Fibroblast of skin of scalp (primary cell): ENCODE data around the gene PMPCA.
"Not testable (repeated sequence)": the region's sequence is repeated elsewhere in the genome, so short reads cannot be mapped to it uniquely, and the experiment has no call there.

Experiments used
- DNase-seq: peaks from one replicate; pipeline ENCODE4 v3.0.0-alpha.2; 2013

The PMPCA gene

DNA sequence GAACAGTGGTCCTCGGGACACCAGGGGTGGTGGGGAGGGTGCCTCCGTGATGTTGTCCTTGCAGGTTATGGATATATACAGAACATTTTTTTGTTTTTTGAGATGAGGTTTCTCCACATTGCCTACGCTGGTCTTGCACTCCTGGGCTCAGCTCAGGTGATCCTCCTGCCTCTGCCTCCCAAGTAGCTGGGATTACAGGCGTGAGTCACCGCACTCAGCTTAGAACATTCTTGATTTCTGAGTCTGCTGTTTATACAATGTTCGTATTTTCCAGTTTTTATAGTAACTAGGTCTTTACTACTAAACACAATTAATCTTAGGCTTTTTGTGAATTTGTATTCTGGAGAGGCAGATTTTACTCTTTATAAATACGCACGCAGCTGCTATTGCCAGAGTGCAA lies 6.0 kb downstream of the PMPCA start:
- no peak for DNase-seq

DNA sequence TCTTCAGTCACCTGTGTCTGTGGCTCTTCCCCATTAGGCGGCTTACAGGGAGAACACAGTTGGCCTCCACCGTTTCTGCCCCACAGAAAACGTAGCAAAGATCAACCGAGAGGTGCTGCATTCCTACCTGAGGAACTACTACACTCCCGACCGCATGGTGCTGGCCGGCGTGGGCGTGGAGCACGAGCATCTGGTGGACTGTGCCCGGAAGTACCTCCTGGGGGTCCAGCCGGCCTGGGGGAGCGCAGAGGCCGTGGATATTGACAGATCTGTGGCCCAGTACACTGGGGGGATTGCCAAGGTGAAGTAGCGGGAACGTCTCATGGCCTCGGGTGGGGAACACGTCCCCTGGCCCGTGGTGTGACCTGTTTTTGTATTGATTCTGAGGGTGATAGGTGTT lies 6.5 kb downstream of the PMPCA start:
- no peak for DNase-seq

DNA sequence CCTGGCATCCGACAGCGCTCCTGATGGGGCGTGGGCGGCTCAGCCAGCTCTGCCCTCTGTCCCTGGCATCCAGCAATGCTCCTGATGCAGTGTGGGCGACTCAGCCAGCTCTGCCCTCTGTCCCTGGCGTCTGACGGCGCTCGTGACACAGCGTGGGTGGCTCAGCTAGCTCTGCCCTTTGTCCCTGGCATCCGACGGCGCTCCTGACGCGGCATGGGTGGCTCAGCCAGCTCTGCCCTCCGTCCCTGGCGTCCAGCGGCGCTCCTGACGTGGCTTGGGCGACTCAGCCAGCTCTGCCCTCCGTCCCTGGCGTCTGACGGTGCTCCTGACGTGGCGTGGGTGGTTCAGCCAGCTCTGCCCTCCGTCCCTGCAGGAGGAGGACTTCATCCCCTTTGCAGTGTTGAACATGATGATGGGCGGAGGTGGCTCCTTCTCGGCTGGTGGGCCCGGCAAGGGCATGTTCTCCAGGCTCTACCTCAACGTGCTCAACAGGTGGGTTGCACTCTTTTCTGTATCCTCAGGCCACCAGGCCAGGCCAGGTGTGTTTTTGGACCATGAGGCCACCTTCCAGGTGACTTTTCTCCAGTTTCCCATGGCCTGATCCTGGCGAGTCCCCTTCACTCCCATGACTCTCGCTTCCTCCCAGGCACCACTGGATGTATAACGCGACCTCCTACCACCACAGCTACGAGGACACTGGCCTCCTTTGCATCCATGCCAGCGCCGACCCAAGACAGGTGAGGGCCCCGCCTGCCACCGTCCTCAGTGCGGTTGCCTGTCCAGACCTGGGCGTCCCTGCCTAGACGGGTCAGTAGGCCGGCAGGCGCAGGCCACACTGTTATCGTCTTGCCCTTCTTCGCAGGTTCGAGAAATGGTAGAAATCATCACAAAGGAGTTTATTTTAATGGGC lies 8.0 kb downstream of the PMPCA start:
- no peak for DNase-seq

DNA sequence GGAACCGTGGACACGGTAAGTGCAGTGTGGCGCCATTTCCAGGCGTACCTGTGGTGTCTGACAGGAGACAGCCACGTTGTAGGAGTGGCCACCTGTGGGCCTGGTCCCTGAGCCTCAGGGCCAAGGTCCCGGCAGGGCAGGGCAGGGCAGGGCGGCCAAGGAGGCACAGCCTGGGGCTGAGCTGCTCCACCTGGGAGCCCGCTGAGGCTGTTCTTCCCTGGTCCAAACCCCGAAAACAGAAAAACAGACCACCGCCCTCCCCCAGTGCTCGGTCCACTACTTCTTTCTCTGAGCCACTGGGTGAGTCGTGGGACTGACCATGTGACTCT lies 8.6 kb downstream of the PMPCA start:
- no peak for DNase-seq

DNA sequence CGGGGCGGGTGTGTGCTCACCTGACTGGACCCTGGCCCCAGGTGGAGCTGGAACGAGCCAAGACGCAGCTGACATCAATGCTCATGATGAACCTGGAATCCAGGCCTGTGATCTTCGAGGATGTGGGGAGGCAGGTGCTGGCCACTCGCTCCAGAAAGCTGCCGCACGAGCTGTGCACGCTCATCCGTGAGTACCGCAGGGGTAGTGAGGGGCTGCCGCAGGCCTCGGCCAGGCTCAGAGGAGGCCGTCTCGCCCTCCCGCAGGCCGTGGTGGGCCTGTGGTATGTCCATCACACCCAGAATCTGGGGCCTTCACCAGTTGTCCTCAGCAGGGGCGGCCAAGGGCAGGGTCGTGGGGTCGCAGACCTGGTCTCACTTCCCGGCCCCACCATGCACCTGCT lies 11.3 kb downstream of the PMPCA start:
- no peak for DNase-seq

DNA sequence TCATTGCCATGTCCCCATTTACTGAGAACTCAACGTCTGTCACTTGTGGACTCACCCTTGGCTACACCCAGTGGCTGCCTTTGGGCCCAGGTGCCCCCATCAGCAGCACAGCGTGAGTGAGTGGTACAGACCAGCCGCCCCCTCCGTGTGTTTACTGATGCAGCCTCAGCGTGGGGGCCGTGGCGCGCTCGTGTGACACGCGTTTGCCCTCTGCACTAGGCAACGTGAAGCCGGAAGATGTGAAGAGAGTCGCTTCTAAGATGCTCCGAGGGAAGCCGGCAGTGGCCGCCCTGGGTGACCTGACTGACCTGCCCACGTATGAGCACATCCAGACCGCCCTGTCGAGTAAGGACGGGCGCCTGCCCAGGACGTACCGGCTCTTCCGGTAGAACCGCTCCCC lies 12.4 kb downstream of the PMPCA start:
- DNase-seq = no peak

DNA sequence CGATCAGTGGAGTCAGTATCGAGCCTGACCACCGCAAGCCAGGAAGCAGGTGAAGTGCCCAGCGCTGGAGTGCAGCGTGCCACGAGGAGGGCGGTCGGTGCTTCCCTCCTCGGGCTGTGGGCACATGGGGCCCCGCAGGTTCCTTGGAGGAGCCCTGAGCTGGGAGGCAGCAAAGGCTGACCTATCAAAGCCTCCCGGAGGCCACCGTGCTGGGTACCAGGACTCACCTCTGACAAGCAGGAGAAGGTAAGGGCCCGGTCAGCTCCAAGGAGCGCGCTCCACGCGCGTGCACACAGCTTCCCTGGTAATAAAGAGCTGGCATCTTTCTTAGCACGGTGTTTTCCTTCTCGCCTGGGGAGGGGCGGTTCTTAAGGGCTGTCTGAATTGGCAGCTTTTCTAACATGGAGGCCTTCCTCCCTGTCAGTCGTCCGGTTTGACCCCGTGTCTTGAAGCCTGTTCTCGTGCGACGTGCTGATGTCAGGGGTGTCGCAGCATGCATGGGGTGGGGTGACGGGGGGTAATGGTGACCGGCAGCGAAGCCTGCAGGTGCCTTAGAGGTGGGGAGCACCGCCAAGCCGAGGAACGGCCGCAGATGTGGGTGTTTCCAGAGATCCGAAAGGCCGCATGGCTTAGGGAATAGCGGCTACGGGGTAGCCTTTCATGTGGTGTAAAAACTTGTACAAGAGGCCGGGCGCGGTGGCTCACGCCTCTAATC lies 13.1 kb downstream of the PMPCA start:
- no peak for DNase-seq

DNA sequence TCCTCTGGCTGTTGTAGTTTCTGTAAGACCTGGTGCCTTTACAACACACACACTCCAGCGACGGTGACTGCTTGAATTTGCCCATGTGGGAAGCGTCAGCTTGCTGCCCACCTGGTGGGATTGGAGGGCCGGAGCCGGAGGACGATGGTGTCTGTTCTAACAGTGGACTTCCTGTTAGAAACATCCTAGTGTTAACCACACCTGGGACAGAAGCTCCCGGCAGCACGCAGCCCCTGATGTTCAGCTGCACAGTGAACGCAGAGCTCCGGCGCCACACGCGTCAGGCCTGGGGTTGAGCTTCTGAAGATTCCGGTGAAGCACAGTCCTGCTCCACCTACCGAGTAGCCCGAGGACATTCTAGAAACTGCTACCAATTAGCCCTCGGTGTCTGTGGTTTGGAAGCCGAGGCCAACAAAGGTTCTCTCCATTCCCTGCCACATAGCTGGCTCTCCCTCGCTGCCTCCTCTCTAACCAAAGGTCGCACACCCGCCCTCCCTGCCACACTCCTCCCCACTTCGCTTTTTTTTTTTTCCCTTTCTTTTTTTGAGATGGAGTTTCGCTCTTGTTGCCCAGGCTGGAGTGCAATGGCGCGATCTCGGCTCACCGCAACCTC lies 14.4 kb downstream of the PMPCA start:
- no peak for DNase-seq

DNA sequence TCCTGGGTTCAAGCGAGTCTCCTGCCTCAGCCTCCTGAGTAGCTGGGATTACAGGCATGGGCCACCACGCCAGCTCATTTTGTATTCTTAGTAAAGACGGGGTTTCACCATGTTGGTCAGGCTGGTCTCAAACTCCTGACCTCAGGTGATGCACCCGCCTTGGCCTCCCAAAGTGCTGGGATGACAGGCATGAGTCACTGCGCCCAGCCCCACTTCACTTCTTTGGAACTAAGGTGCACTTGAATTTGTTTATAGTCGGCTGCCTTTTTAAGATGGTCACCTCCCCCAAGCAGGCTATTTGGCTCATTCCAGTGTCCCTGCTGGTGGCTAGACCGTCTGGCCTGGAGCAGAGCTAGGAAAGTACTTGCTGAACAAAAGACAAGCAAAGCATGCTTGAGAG lies 14.9 kb downstream of the PMPCA start:
- DNase-seq = not testable (repeated sequence)

DNA sequence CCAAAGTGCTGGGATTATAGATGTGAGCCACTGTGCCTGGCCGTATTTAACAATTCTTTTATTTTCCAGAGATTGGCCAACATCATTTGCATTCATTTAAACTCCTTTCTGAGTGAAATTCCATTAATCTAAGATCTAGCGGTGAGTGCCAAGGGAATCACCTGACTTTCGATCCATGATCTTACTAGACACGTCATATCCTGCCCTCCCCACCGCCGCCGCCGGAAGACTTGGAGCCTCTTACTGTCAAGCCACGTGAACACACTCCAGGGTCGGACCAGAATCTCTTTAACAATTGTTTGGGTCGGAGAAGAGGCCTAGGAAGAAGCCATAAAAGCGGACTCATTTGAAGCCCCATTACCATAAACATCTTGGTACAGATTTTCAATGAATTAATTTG lies 16.3 kb downstream of the PMPCA start:
- DNase-seq = no peak

DNA sequence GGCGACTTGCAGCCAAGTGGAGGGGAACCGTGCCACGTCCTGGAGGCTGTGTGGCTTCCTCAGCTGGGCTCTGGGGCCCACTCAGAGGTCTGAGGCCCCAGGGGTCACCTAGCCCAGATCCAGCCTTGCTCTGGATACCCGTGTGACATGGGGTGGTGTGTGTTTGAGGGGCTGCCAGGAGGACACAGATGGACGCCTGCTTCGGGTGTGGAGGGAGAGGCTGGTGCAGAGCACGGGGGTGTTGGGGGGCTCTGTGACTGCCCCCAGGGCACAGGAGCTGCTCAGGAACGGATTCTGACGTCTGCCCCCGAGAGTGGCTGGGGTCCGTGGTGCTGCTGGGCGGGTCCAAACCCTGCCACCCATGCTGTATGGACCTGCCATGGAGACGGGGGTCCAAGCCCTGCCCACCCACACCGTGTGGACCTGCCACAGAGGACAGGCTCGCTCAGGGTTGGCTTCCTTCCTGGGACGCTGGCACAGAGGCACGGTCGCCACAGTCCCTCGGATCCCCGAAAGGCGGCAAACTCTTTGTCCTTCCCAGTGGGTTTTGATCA lies 18.7 kb downstream of the PMPCA start:
- no peak for DNase-seq

DNA sequence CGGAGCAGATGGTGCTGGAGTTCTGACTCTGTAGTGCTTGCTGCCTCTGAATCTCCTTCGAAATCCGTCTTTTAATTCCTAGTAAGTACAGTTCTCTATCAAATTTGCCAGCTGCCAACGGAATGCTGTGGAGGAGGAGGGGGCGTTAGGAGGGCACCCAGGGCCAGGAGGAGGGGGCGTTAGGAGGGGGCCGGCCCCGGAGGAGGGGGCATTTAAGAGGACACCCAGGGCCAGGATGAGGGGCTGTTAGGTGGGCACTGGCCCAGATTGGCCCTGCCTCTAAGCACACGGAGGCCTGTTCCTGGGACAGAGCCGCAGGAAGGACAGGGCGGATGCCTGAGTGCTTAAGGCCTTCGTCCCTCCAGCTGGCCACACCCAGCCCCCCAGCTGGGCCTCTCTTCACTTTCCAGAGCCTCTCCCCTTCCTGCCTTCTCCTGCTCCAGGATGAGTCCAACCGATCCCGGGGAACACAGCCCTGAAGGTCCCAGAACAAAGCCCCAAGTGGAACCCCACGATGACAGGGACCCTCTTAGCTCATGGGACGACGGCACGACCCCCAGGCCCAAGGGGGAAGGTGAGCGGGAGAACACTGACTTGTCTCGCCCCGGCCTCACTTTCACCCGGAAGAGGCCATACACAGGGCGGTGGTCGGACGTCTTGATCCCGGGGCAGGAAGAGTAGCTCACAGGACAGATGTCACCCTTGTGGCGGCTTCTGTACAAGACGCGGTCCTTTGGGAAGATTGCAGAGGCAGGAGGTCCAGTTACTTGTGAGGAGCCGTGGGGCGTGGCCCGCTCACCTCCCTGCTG lies 19.4 kb downstream of the PMPCA start:
- DNase-seq = no peak

DNA sequence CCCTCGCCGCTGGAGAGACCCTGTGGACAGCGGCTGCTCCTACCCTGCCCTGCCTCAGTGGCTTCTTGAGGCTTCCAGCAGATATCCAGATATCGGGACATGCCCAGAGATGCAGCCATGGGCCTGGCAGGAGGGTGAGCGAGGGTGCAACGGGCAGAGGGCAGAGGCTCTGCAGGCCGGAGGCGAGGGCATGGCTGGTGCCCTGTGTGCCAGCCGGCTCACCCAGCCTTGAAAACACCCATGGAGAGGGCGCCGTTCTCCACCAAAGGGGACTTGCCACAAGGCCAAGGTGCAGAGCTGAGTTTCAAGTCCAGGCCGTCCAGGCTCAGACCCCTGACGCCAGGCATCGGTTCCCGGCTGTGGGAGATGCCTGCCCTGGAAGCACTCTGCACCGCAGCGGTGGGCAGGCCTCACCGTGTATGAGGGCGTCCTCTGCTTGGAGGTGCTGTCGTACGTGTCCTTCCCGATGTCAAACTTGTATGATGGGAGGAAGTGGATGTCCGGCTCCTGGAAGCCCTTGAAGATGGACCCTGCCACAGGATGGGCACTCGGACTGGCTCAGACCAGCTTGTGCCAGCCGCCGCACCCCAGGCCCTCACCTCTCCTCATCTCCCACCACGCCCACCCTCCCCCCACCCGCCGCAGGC lies 20.3 kb downstream of the PMPCA start:
- DNase-seq = no peak

DNA sequence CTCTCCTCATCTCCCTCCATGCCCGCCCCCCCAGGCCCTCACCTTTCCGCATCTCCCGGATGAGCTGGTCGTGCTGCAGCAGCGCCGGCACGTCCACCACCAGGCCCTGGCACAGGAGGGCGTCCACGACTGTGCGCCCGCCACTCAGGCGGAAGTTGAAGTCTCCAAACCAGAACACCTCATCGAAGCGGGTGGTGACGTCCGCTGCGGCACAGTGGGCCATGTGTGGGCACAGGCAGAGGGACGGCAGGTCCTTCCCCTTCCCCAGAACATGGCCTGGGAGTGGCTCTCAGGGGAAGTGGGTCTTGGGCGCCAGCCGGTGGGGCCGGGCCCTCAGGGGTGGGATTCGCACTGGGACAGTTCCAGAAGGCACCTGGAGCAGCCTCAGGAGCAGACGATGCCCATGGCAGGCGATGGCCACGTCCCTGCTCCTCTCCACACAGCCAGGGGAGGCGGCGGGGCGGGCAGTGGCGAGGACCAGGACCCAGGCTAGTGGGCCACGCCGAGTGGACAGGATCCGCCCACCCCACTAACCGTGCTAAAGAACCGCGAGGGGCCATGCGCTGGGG lies 21.4 kb downstream of the PMPCA start:
- no peak for DNase-seq

DNA sequence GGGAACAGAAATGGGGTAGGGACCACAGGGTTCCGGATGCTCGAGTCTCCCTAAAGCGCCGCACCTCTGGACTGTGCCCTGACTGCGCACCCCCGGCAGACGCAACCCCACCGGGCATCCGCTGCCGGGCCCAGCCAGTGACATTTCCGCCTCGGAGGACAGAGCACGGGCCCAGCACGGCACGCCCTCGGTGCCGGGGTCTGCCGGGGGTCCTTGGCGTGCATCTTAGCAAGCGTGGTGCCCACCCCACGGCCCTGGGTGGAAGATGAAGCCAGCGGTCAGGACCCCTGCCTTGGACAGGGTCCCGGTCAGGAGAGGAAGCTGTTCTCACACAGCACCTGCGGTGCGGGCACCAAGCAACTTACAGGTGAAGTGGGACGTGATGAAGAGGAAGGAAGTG lies 22.1 kb downstream of the PMPCA start:
- DNase-seq = no peak

DNA sequence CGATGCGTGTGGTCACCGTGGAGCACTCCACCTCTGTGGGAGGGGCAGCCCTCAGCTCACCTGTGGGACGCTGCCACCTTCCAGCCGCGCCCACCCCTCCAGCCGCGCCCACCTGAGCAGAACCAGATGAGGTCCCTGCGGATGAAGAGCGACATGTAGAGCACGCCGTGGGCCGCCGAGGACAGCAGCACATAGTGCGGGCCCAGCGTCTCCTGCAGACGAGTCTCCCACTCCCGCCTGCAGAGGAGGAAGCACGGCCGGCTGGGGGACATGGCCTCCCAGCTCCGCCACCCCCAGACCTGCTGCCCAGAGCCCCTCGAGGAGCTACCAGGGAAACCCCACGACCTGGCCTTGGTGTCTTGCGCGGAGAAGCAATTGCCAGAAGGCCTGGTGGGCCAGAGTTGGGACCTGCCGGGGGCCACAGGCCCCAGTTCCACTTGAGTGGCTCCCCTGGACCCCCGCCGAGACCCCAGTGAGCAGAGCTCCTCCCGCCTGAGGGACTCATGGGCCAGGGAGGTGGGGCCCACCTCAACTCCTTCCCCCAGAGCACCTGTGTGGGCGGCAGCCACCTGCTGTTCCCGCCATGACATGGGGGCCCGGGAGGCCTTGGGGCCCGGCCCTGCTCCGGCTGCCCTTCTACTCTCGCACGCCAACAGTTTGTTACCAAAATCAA lies 22.7 kb downstream of the PMPCA start:
- no peak for DNase-seq

DNA sequence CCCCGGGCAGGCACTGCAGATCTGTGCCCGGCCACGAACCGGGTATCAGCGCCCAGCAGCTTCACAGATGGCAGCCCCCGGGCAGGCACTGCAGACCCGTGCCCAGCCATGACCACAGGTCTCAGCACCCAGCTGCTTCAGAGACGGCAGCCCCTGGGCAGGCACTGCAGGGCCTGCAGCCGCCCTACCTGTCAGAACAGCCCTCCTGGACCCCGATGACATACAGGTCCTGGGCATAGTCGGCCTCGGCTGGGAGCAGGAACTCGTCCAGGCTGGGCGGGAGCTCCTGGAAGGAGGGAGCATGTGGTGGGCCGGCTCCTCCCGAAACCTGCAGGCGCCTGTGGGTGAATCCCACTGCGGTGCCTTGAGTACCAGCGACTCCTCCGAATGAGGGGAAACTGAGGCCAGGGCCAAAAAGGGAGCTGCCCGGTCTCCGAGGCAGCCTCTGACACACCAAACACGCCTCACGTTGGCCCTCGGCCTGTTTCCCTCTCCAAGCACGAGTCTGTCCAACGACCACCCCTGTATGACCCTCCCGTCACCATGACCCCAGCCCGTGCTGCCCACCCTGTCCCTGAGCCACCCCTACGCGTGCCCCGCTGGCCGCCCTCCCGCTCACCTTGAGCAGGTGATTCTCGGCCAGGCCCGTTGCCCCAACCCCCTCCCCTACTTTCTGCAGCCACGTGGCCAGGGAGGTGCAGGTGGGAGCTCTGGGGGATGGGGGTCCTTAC lies 23.6 kb downstream of the PMPCA start:
- no peak for DNase-seq

DNA sequence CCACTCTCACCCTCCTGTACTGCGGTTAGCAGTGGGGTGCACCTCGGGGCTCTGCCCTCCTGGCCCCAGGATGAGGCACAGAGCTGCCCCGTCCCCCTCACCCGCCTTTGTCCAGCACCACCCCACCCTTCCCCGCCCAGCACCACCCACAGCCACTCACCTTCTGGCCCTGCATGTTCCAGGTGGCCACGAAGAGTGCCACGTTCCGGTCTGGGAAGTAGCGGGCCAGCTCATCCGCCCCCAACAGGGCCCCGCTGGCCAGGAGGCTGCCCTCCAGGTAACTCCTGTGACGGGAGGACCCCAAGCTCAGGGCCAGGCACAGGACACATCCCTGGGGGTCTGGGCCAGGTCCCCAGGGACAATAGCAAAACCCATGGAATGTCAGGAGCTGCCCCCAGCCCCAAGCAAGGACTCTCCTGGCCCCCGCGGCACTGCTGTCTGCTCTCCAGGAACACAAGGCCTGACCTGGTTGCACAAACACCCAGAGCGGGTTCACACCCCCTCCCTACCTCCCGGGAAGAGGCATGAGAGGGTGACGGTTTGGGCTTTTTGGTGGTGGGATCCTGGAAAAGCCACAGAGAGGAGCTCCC lies 24.2 kb downstream of the PMPCA start:
- DNase-seq = no peak

DNA sequence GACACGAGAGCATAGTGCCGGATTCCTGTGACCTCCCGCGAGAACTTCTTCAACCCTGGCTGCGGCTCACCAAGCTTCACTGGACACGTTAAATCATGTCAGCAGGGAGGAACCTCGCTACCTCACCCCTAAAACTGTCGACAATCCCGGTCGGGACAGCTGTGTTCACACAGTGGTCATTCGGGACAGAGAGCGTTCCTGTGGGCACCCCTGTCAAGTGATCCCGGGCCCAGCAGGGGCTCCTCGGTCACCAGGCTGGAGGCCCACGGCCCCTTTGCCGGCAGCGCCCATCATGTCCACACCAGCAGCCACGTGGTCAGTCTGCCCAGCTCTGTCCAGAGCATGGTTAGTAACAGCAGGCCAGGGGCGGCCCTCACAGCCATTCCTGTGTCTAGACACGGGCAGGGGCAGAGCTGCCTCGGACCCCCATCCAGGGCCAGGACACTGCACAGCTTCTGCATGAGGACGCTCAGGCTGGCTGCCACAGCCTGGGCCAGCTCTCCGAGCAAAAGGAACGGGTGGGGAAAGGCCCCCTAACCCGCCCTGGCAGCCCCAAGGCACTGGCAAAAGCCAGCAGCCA lies 25.7 kb downstream of the PMPCA start:
- no peak for DNase-seq

DNA sequence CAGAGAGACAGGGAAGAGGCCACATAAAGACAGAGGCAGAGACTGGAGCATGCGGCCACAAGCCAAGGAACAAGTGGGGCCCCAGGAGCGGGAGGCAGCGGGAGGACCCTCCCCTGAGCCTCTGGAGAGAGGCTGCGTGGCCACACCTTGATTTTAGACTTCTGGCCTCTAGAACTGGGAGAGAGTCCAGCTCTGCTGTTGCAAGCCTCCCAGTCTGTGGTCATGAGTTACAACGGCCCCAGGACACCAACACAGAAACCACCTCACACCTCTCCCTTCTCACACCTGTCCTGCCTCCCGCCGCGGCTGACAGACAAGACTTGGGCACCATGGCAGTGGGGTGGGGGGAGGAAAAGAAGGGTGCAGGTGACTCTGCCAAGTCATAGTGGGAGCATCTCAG lies 27.0 kb downstream of the PMPCA start:
- DNase-seq = no peak
